H7 (cell line): Measurements from ENCODE around the gene CENPL. TPM values are rescaled to one million over a fixed set of nuclear protein-coding genes. Genes with fewer than 3 reads are reported as not detected.
"Not testable (repeated sequence)": the region's sequence is repeated elsewhere in the genome, so short reads cannot be mapped to it uniquely, and the experiment has no call there.

Source experiments
- DNase-seq: peaks from one replicate; pipeline ENCODE4 v3.0.0; 2012
- H3K27me3 ChIP-seq: 2 replicates; pipeline ENCODE4 v1.6.0; 2011; ENCODE audit warnings: mild to moderate bottlenecking, low read length; ENCODE audit not compliant: control insufficient read depth, insufficient read depth
- H3K36me3 ChIP-seq: replicated peaks from 2 replicates; pipeline ENCODE4 v1.5.1; 2011; ENCODE audit warnings: low read length; ENCODE audit not compliant: control insufficient read depth, insufficient read depth
- H3K4me3 ChIP-seq: 2 replicates; pipeline ENCODE4 v1.5.1; 2011; ENCODE audit warnings: low read depth, mild to moderate bottlenecking, control low read depth, low read length, moderate library complexity; ENCODE audit not compliant: insufficient read depth
- total RNA-seq: library from RNA; depleted of rRNA; stranded (reverse); fragments of >200 nt; shearing (Covaris generic); gene quantifications from 2 replicates; pipeline ENCODE4 v1.2.3, GENCODE V29; 2014

CENPL gene
- total RNA-seq, 1 experiment from 2014 or later, result 33.1 TPM

DNA sequence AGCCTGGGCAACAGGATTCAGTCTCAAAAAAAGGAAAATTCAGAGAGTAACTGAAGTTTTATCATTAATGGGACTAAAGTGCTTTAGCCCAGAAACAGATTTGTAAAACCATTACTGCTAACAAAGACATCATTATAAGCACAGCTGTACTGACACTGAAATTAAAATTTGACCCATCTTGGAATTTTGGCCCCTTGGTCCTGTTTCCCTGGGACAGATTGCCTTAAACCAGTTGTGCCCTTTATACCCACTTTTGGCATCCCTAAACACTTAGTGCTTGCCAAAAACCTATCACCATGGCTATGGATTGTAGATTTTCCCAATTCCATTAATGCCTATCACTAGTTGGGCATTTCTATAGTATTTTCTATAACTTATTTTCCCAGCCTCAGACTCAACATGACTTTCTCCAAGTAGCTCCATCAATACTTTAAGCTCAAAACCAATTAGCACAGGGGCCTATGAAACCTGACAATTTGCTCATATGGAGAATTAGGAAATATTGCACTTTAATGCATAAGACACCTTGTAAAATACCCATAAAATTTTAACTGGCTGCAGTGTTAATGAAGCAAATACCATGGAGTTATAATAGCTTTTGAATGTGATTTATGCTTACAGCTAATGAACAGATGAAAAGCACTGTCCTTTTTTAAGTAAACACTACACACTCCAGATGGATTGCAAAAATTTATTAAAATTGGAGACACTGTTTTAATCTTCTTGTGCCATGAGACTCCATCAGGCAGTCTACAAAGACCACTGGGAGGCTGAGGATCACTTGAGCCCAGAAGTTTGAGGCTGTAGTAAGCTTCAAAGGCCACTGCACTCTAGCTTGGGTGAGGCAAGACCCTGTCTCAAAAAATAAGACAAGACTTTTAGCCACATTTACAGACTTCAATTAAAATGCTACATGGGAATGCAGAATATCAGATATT lies 38.8 kb upstream of the CENPL start:
- H3K27me3 ChIP-seq, result no peaks in the 10 kb centered on the region
- no peak for DNase-seq
- H3K36me3 ChIP-seq, result peaks cover 28% of the 10 kb centered on the region
- H3K4me3 ChIP-seq, result no peak overlapping the region

DNA sequence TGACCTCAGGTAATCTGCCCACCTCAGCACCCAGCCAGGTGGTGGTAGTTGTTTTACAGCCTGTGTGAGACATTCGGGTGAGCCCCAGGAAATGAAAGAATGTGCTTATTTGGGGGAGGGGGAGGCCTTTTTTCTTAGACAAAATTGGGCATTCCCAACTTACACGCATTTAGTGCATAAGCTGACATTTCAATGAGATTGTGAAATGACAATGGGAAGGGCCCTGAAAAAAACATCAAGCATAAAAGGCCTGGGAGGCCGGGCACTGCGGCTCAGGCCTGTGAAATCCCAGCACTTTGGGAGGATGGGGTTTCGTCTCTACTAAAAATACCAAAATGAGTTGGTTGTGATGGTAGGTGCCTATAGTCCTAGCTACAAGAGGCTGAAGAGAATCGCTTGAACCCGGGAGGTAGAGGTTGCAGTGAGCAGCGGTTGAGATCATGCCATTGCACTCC lies 38.1 kb upstream of the CENPL start:
- Histone ChIP-seq H3K36me3 (peaks cover 28% of the 10 kb centered on the region), H3K4me3 (no peak overlapping the region), H3K27me3 (no peaks in the 10 kb centered on the region)
- DNase-seq, result no peak

- H3K36me3 ChIP-seq, result peaks cover 32% of the 10 kb centered on the region
Observed at GRCh38 chr1:173862146-173862768, 37.6 kb upstream of the CENPL start.

GRCh38 chr1:173861731-173862145 lies 37.1 kb upstream of the CENPL start:
- peaks cover 34% of the 10 kb centered on the region for H3K36me3 ChIP-seq
- no peak overlapping the region for H3K4me3 ChIP-seq
- H3K27me3 ChIP-seq, result no peaks in the 10 kb centered on the region
- no peak for DNase-seq

More at GRCh38 chr1:173862146-173862768, 37.6 kb upstream of the CENPL start:
- DNase-seq, H3K4me3 ChIP-seq, H3K27me3 ChIP-seq: not testable (repeated sequence)

DNA sequence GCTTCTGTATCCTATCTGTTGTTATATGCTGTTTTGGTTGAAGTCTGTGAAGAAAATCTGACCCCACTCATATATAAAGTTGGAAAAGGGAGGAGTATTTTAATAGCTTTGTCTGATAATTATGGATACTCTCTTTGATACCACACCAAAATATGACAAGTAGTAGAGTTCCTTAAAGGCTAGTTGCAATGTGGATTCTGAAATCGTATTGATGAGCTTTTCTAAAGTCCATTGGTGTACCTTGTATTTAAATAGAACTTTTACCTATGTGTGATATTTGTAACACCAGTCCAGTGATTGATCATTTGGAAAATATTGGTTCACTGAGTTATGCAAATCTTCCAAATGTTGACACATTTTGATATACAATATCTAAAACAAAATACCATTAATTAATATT lies 35.4 kb upstream of the CENPL start:
- DNase-seq, result no peak
- H3K36me3 ChIP-seq, result peaks cover 20% of the 10 kb centered on the region
- H3K27me3 ChIP-seq, result no peaks in the 10 kb centered on the region
- no peak overlapping the region for H3K4me3 ChIP-seq

DNA sequence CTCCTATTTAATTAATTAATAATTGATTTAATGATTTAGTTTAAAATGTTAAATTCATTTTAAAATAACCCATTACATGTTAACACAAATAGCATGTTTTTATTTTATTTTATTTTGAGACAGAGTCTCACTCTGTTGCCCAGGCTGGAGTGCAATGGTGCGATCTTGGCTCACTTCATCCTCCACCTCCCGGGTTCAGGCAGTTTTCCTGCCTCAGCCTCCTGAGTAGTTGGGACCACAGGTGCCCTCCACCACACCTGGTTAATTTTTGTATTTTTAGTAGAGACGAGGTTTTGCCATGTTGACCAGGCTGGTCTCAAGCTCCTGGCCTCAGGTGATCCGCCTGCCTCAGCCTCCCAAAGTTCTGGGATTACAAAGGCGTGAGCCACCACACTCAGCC lies 34.9 kb upstream of the CENPL start:
- peaks cover 18% of the 10 kb centered on the region for H3K36me3 ChIP-seq
- not testable (repeated sequence) for DNase-seq, H3K27me3 ChIP-seq, H3K4me3 ChIP-seq

DNA sequence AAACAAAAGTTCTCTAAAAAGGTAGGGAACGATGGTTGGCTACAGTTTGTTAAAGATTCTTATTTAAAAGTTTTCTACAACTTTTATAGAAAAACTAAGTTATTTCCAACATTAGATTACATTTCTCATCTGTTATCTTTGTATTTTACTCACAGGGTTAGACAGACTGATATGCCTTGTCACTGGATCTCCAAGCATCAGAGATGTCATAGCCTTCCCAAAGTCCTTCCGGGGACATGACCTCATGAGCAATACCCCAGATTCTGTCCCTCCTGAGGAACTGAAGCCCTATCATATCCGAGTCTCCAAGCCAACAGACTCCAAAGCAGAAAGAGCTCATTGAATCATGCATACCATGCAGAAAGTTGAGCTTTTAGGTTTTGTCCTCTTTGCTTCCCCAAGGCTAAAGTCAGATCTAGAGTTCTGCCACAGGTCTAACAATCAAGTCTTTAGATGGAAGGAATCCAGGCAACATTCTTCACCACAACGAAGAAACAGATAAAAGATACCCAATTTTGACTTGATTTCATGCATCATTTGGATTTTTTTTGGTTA lies 32.8 kb upstream of the CENPL start:
- H3K27me3 ChIP-seq, result no peaks in the 10 kb centered on the region
- no peak for DNase-seq
- H3K36me3 ChIP-seq, result peaks cover 10% of the 10 kb centered on the region
- H3K4me3 ChIP-seq, result no peak overlapping the region

DNA sequence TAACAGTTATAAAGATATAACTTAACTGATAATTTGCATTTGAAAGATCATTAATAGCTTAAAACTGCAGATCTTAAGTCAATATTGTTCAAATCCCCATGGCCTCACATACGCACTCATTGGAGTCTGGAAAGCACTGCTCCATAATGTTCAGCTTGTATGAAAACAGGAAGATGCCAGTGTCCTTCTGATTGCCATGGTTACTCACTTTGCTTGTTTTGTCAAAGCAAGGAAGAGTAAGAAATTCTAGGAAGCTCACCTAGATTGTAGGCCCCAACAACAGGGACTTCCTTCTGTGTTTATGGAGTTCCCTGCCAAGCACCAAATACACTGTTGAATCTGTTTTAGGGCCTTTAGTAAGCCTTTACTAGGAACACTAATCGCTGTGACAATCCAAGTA lies 32.2 kb upstream of the CENPL start:
- Histone ChIP-seq H3K4me3 (no peak overlapping the region), H3K36me3 (peaks cover 10% of the 10 kb centered on the region), H3K27me3 (no peaks in the 10 kb centered on the region)
- DNase-seq, result no peak

DNA sequence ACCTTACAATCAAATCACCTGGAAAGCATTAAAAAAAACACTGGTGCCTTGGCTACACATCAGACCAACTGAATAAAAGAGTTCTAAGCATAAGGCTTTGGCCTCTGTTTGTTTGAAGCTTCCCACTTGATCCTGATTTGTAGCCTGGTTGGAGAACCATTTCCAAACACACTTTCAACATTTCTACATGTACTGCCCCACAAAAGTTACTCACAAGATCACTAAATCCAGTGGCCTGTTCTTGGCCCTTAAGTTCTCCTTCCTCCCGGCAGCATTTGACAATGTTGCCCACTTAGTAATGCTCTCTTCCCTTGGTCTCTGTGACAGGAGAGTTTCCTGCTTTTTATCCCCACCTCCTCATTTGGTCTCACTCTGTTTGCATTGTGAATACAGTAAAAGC lies 31.3 kb upstream of the CENPL start:
- Histone ChIP-seq H3K4me3 (no peak overlapping the region), H3K36me3 (peaks cover 11% of the 10 kb centered on the region), H3K27me3 (no peaks in the 10 kb centered on the region)
- DNase-seq, result no peak

GRCh38 chr1:173853074-173853473 lies 28.4 kb upstream of the CENPL start:
- Histone ChIP-seq H3K4me3 (no peak overlapping the region), H3K36me3 (peaks cover 12% of the 10 kb centered on the region), H3K27me3 (no peaks in the 10 kb centered on the region)
- DNase-seq, result peak; percentile 9

DNA sequence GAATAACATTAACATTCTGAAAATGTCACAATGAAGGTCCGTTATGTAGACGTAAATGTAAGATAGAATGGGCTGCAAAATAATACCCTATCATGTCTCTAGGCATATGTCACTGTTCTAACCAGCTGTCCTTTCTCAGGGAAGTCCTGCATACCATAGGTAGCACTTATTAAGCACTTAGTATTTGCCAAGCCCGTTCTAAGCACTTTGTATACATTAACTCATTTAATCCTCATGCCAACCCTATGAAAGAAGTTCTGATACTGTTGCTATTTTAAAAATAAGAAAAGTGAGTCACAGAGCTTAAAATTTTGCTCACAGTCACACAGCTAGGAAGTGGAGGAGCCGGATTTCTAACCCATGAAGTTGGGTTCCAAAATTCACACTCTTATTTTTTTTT lies 27.4 kb upstream of the CENPL start:
- H3K27me3 ChIP-seq, result no peaks in the 10 kb centered on the region
- H3K4me3 ChIP-seq, result no peak overlapping the region
- no peak for DNase-seq
- peaks cover 9% of the 10 kb centered on the region for H3K36me3 ChIP-seq

GRCh38 chr1:173832748-173833147 lies 8.1 kb upstream of the CENPL start:
- DNase-seq, result no peak
- no peak overlapping the region for H3K4me3 ChIP-seq
- H3K36me3 ChIP-seq, result peaks cover 13% of the 10 kb centered on the region
- no peaks in the 10 kb centered on the region for H3K27me3 ChIP-seq

GRCh38 chr1:173827611-173828010 lies 2.9 kb upstream of the CENPL start:
- Histone ChIP-seq H3K27me3 (no peaks in the 10 kb centered on the region), H3K4me3 (no peak overlapping the region), H3K36me3 (peaks cover 6% of the 10 kb centered on the region)
- no peak for DNase-seq

GRCh38 chr1:173823781-173824314 lies 835 bp downstream of the CENPL start:
- Histone ChIP-seq H3K4me3 (peak overlapping the region; percentile 74), H3K27me3 (no peaks in the 10 kb centered on the region), H3K36me3 (no peaks in the 10 kb centered on the region; the same call in 1 of the 2 replicates)
- no peak for DNase-seq
